GM12878 (cell line): ENCODE results near the gene CLEC19A. TPM values are rescaled to one million over a fixed set of nuclear protein-coding genes. Genes with fewer than 3 reads are reported as not detected.

Experiments
- POLR2AphosphoS5 ChIP-seq: IDR thresholded peaks from 2 replicates; pipeline ENCODE4 v1.6.1; 2011; ENCODE audit warnings: mild to moderate bottlenecking, low read length, inconsistent platforms
- polyA plus RNA-seq, 11 experiments: library from polyadenylated mRNA; depleted of rRNA in 4 of 11; unstranded in 6 of 11; stranded (reverse) in 5 of 11; fragments of >200 nt; fragmentation: Nextera tagmentation in 4 of 11; fragmentation: Illumina TruSeq in 1 of 11; extraction: Ambion mirVana in 4 of 11; extraction: Trizol in 1 of 11; gene quantifications; 1 replicate in 1 of 11; 2 replicates in 10 of 11; pipeline versions ENCODE4 v1.2.1 to v1.2.3, GENCODE V29; 2011 to 2016; ENCODE audit warnings: inconsistent platforms in 2 of 11, missing spikeins in 2 of 11, low read depth in 1 of 11
- total RNA-seq, 4 experiments: library from RNA; depleted of rRNA in 3 of 4; stranded (reverse); fragments of >200 nt in 3 of 4; fragmentation: Illumina TruSeq in 1 of 4; extraction: Trizol in 1 of 4; gene quantifications; 2 replicates each; pipeline versions ENCODE4 v1.2.1 to v1.2.3, GENCODE V29; 2013 to 2021
- TF ChIP-seq, protein P1 (sequence below): fragments of 450-650 bp; conservative IDR thresholded peaks from 2 replicates; pipeline ENCODE4 v1.6.1; 2017; ENCODE audit warnings: mild to moderate bottlenecking, moderate library complexity

The CLEC19A gene
- total and polyA plus RNA-seq, 10 of the 15 experiments (the other 5 are each of a cell fraction or from before 2014, with no cell fraction given) = 0.03 TPM; not detected in 8

- TF ChIP-seq, protein P1, sequence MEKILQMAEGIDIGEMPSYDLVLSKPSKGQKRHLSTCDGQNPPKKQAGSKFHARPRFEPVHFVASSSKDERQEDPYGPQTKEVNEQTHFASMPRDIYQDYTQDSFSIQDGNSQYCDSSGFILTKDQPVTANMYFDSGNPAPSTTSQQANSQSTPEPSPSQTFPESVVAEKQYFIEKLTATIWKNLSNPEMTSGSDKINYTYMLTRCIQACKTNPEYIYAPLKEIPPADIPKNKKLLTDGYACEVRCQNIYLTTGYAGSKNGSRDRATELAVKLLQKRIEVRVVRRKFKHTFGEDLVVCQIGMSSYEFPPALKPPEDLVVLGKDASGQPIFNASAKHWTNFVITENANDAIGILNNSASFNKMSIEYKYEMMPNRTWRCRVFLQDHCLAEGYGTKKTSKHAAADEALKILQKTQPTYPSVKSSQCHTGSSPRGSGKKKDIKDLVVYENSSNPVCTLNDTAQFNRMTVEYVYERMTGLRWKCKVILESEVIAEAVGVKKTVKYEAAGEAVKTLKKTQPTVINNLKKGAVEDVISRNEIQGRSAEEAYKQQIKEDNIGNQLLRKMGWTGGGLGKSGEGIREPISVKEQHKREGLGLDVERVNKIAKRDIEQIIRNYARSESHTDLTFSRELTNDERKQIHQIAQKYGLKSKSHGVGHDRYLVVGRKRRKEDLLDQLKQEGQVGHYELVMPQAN = no peak
- no peak for TF ChIP-seq POLR2AphosphoS5
Measured at GRCh38 chr16:19359556-19359955, 74.0 kb downstream of the CLEC19A start (continued).

Other genes with a start within 250 kb of the CLEC19A start
- 13.1 and 14.4 TPM in 2 replicates for gene COQ7, start 218.1 kb upstream of the CLEC19A start, total RNA-seq (2014; rRNA removed)
- gene COQ7, start 218.1 kb upstream of the CLEC19A start, total RNA-seq (2014; rRNA removed; fragmentation: Illumina TruSeq; extraction: Trizol) = 9.7 and 10.7 TPM in 2 replicates
- 14.6 and 16.5 TPM in 2 replicates for gene COQ7, start 218.1 kb upstream of the CLEC19A start, total RNA-seq (2021)
- 12.8 and 15.2 TPM in 2 replicates for gene COQ7, start 218.1 kb upstream of the CLEC19A start, polyA plus RNA-seq (2011; rRNA removed)
- gene COQ7, start 218.1 kb upstream of the CLEC19A start, polyA plus RNA-seq (2014; fragmentation: Illumina TruSeq; extraction: Trizol) = 9.2 and 11.5 TPM in 2 replicates
- gene COQ7, start 218.1 kb upstream of the CLEC19A start, polyA plus RNA-seq (2014; fragmentation: Nextera tagmentation; extraction: Ambion mirVana) = 1 to 10 TPM; 3.2 to 4.3 TPM
- gene COQ7, start 218.1 kb upstream of the CLEC19A start, polyA plus RNA-seq (2014; rRNA removed) = 18.1 and 21.9 TPM in 2 replicates
- gene COQ7, start 218.1 kb upstream of the CLEC19A start, polyA plus RNA-seq (2016; fragmentation: Nextera tagmentation; extraction: Ambion mirVana) = 10 to 100 TPM; 14.9 to 19.7 TPM
- gene ITPRIPL2, start 171.8 kb upstream of the CLEC19A start, total RNA-seq (2014; rRNA removed) = 5.1 and 5.7 TPM in 2 replicates
- gene ITPRIPL2, start 171.8 kb upstream of the CLEC19A start, total RNA-seq (2014; rRNA removed; fragmentation: Illumina TruSeq; extraction: Trizol) = 4.4 and 4.5 TPM in 2 replicates
- gene ITPRIPL2, start 171.8 kb upstream of the CLEC19A start, total RNA-seq (2021) = 14.3 and 14.7 TPM in 2 replicates
- gene ITPRIPL2, start 171.8 kb upstream of the CLEC19A start, polyA plus RNA-seq (2011; rRNA removed) = 3.0 and 3.7 TPM in 2 replicates
- 4.0 and 5.4 TPM in 2 replicates for gene ITPRIPL2, start 171.8 kb upstream of the CLEC19A start, polyA plus RNA-seq (2014; fragmentation: Illumina TruSeq; extraction: Trizol)
- under 1 TPM; 0.48 to 0.68 TPM for gene ITPRIPL2, start 171.8 kb upstream of the CLEC19A start, polyA plus RNA-seq (2014; fragmentation: Nextera tagmentation; extraction: Ambion mirVana)
- gene ITPRIPL2, start 171.8 kb upstream of the CLEC19A start, polyA plus RNA-seq (2014; rRNA removed) = 4.3 and 5.1 TPM in 2 replicates
- 1 to 10 TPM in 1 of 2 experiments, under 1 TPM in 1; 0.57 to 1.7 TPM for gene ITPRIPL2, start 171.8 kb upstream of the CLEC19A start, polyA plus RNA-seq (2016; fragmentation: Nextera tagmentation; extraction: Ambion mirVana)
- 5.7 and 6.2 TPM in 2 replicates for gene SYT17, start 117.5 kb upstream of the CLEC19A start, total RNA-seq (2014; rRNA removed)
- gene SYT17, start 117.5 kb upstream of the CLEC19A start, total RNA-seq (2014; rRNA removed; fragmentation: Illumina TruSeq; extraction: Trizol) = 4.1 and 5.8 TPM in 2 replicates
- 3.8 and 4.0 TPM in 2 replicates for gene SYT17, start 117.5 kb upstream of the CLEC19A start, total RNA-seq (2021)
- gene SYT17, start 117.5 kb upstream of the CLEC19A start, polyA plus RNA-seq (2011; rRNA removed) = 3.2 and 4.3 TPM in 2 replicates
- 3.3 and 5.3 TPM in 2 replicates for gene SYT17, start 117.5 kb upstream of the CLEC19A start, polyA plus RNA-seq (2014; fragmentation: Illumina TruSeq; extraction: Trizol)
- 10 to 100 TPM; 10.2 to 12.3 TPM for gene SYT17, start 117.5 kb upstream of the CLEC19A start, polyA plus RNA-seq (2014; fragmentation: Nextera tagmentation; extraction: Ambion mirVana)
- gene SYT17, start 117.5 kb upstream of the CLEC19A start, polyA plus RNA-seq (2014; rRNA removed) = 5.6 and 8.2 TPM in 2 replicates
- 1 to 10 TPM; 3.7 to 4.7 TPM for gene SYT17, start 117.5 kb upstream of the CLEC19A start, polyA plus RNA-seq (2016; fragmentation: Nextera tagmentation; extraction: Ambion mirVana)
- gene TMC5, start 132.2 kb downstream of the CLEC19A start, total RNA-seq (2014; rRNA removed) = 0.27 TPM in 1 of 2 replicates, not detected in the other
- gene TMC5, start 132.2 kb downstream of the CLEC19A start, total RNA-seq (2014; rRNA removed; fragmentation: Illumina TruSeq; extraction: Trizol) = not detected in 2 replicates
- 0.19 TPM in 1 of 2 replicates, not detected in the other for gene TMC5, start 132.2 kb downstream of the CLEC19A start, total RNA-seq (2021)
- 0.01 TPM in 1 of 2 replicates, not detected in the other for gene TMC5, start 132.2 kb downstream of the CLEC19A start, polyA plus RNA-seq (2011; rRNA removed)
- gene TMC5, start 132.2 kb downstream of the CLEC19A start, polyA plus RNA-seq (2014; fragmentation: Illumina TruSeq; extraction: Trizol) = 0.04 TPM in 1 of 2 replicates, not detected in the other
- under 1 TPM; 0.07 to 0.08 TPM for gene TMC5, start 132.2 kb downstream of the CLEC19A start, polyA plus RNA-seq (2014; fragmentation: Nextera tagmentation; extraction: Ambion mirVana)
- not detected in 2 replicates for gene TMC5, start 132.2 kb downstream of the CLEC19A start, polyA plus RNA-seq (2014; rRNA removed)
- under 1 TPM in 1 of 2 experiments, not detected in 1; 0.10 TPM for gene TMC5, start 132.2 kb downstream of the CLEC19A start, polyA plus RNA-seq (2016; fragmentation: Nextera tagmentation; extraction: Ambion mirVana)
- 19.9 and 23.3 TPM in 2 replicates for gene GDE1, start 236.4 kb downstream of the CLEC19A start, total RNA-seq (2014; rRNA removed)
- gene GDE1, start 236.4 kb downstream of the CLEC19A start, total RNA-seq (2014; rRNA removed; fragmentation: Illumina TruSeq; extraction: Trizol) = 20.6 and 20.8 TPM in 2 replicates
- 23.0 and 26.7 TPM in 2 replicates for gene GDE1, start 236.4 kb downstream of the CLEC19A start, total RNA-seq (2021)
- gene GDE1, start 236.4 kb downstream of the CLEC19A start, polyA plus RNA-seq (2011; rRNA removed) = 19.9 and 23.3 TPM in 2 replicates
- 25.0 and 31.2 TPM in 2 replicates for gene GDE1, start 236.4 kb downstream of the CLEC19A start, polyA plus RNA-seq (2014; fragmentation: Illumina TruSeq; extraction: Trizol)
- gene GDE1, start 236.4 kb downstream of the CLEC19A start, polyA plus RNA-seq (2014; fragmentation: Nextera tagmentation; extraction: Ambion mirVana) = 10 to 100 TPM; 14.8 to 17.3 TPM
- gene GDE1, start 236.4 kb downstream of the CLEC19A start, polyA plus RNA-seq (2014; rRNA removed) = 21.3 and 22.0 TPM in 2 replicates
- 10 to 100 TPM; 29.6 to 31.8 TPM for gene GDE1, start 236.4 kb downstream of the CLEC19A start, polyA plus RNA-seq (2016; fragmentation: Nextera tagmentation; extraction: Ambion mirVana)
- gene CCP110, start 238.2 kb downstream of the CLEC19A start, total RNA-seq (2014; rRNA removed) = 24.3 and 26.8 TPM in 2 replicates
- 28.2 and 29.3 TPM in 2 replicates for gene CCP110, start 238.2 kb downstream of the CLEC19A start, total RNA-seq (2014; rRNA removed; fragmentation: Illumina TruSeq; extraction: Trizol)
- gene CCP110, start 238.2 kb downstream of the CLEC19A start, total RNA-seq (2021) = 18.7 and 25.1 TPM in 2 replicates
- gene CCP110, start 238.2 kb downstream of the CLEC19A start, polyA plus RNA-seq (2011; rRNA removed) = 34.7 and 50.9 TPM in 2 replicates
- gene CCP110, start 238.2 kb downstream of the CLEC19A start, polyA plus RNA-seq (2014; fragmentation: Illumina TruSeq; extraction: Trizol) = 32.8 and 37.3 TPM in 2 replicates
- gene CCP110, start 238.2 kb downstream of the CLEC19A start, polyA plus RNA-seq (2014; fragmentation: Nextera tagmentation; extraction: Ambion mirVana) = 1 to 10 TPM; 6.4 to 7.9 TPM
- gene CCP110, start 238.2 kb downstream of the CLEC19A start, polyA plus RNA-seq (2014; rRNA removed) = 18.6 and 19.6 TPM in 2 replicates
- 10 to 100 TPM; 35.0 to 38.1 TPM for gene CCP110, start 238.2 kb downstream of the CLEC19A start, polyA plus RNA-seq (2016; fragmentation: Nextera tagmentation; extraction: Ambion mirVana)